Endothelial cell of umbilical vein (primary cell): ENCODE measurements around the gene FRRS1L. TPM values are rescaled to one million over a fixed set of nuclear protein-coding genes. Genes with fewer than 3 reads are reported as not detected.

Experiments
- BruUV-seq: library from RNA; stranded (reverse); fragments of 400-500 nt; replicated peaks from 2 replicates; lab custom pipeline; 2021; lab: Mats Ljungman, UMichigan
- CTCF ChIA-PET: fragments of 300-600, 350-600 bp; sonication (Branson Sonifier 250); formaldehyde crosslinking; loops from one replicate; lab custom pipeline; 2021; ENCODE audit warnings: antibody characterized with exemption, inconsistent platforms; lab: Charles Lee
- POLR2A ChIA-PET: fragments of 300-600, 350-600 bp; sonication (Branson Sonifier 250); formaldehyde crosslinking; loops from one replicate; lab custom pipeline; 2021; ENCODE audit warnings: antibody characterized with exemption, inconsistent platforms; lab: Charles Lee
- DNase-seq: peaks from one replicate; pipeline ENCODE4 v3.0.0-alpha.2; 2011; ENCODE audit warnings: low read depth, low spot score
- FAIRE-seq: peaks from 2 replicates; lab custom pipeline; 2011; peaks lifted over from hg19 to GRCh38; lab: Jason Lieb, UNC
- H2AFZ ChIP-seq: 2 replicates; pipeline ENCODE4 v1.6.0; 2012; ENCODE audit warnings: low read depth, low read length, control low read depth, inconsistent platforms
- H3K27ac ChIP-seq: 2 replicates; pipeline ENCODE4 v1.5.1; 2011; ENCODE audit warnings: low read depth, mild to moderate bottlenecking, control low read depth, low read length, moderate library complexity; ENCODE audit not compliant: insufficient read depth
- H3K27me3 ChIP-seq, 2 experiments: 2 replicates each; pipeline versions ENCODE4 v1.6.0 to v1.6.1; 2011; ENCODE audit warnings: low read length in 2 of 2, mixed read lengths in 1 of 2; ENCODE audit not compliant: control insufficient read depth in 2 of 2, insufficient read depth in 2 of 2
- H3K36me3 ChIP-seq, 2 experiments: 2 replicates in 1 of 2; 3 replicates in 1 of 2; pipeline ENCODE4 v1.5.1; 2011; ENCODE audit warnings: low read length in 2 of 2, mild to moderate bottlenecking in 1 of 2, moderate library complexity in 1 of 2; ENCODE audit not compliant: control insufficient read depth in 2 of 2, insufficient read depth in 2 of 2; ENCODE audit errors: extremely low read depth in 1 of 2
- H3K4me1 ChIP-seq: 3 replicates; pipeline ENCODE4 v1.5.1; 2011; ENCODE audit warnings: mild to moderate bottlenecking, low read length; ENCODE audit not compliant: control insufficient read depth, insufficient read depth; ENCODE audit errors: extremely low read depth
- H3K4me2 ChIP-seq: 2 replicates; pipeline ENCODE4 v1.6.1; 2011; ENCODE audit warnings: low read length, control low read depth, mixed read lengths; ENCODE audit not compliant: insufficient read depth
- H3K4me3 ChIP-seq, 3 experiments: fragments of 200-600 bp in 1 of 3; sonication (generic), shearing (Covaris generic) in 1 of 3; replicated peaks in 1 of 3; 2 replicates each; pipeline ENCODE4 v1.5.1; 2011 to 2016; ENCODE audit warnings: control low read depth in 3 of 3, low read length in 3 of 3, mild to moderate bottlenecking in 2 of 3, inconsistent platforms in 1 of 3, low read depth in 1 of 3, moderate library complexity in 1 of 3; ENCODE audit not compliant: insufficient read depth in 1 of 3
- H3K79me2 ChIP-seq: 2 replicates; pipeline ENCODE4 v1.6.0; 2012; ENCODE audit warnings: low read length, inconsistent platforms; ENCODE audit not compliant: control insufficient read depth, insufficient read depth
- H3K9ac ChIP-seq: replicated peaks from 2 replicates; pipeline ENCODE3; 2011; ENCODE audit warnings: low read length, control low read depth; ENCODE audit not compliant: insufficient read depth; ENCODE audit errors: extremely low read depth
- H3K9me1 ChIP-seq: replicated peaks from 3 replicates; pipeline ENCODE4 v1.6.0; 2011; ENCODE audit warnings: mild to moderate bottlenecking, low read length; ENCODE audit not compliant: control insufficient read depth, insufficient read depth; ENCODE audit errors: extremely low read depth
- H3K9me3 ChIP-seq: replicated peaks from 2 replicates; pipeline ENCODE4 v1.5.1; 2012; ENCODE audit warnings: low read length, inconsistent platforms; ENCODE audit not compliant: control insufficient read depth, insufficient read depth
- H4K20me1 ChIP-seq: replicated peaks from 2 replicates; pipeline ENCODE3; 2011; ENCODE audit warnings: mild to moderate bottlenecking, low read length; ENCODE audit not compliant: control insufficient read depth, insufficient read depth; ENCODE audit errors: extremely low read depth
- FOS ChIP-seq: IDR thresholded peaks from 2 replicates; pipeline ENCODE4 v1.6.1; 2011; ENCODE audit warnings: mild to moderate bottlenecking, low read length, moderate library complexity, borderline replicate concordance; ENCODE audit not compliant: insufficient read depth
- GATA2 ChIP-seq: IDR thresholded peaks from 2 replicates; pipeline ENCODE4 v1.7.0; 2011; ENCODE audit warnings: low read depth, mild to moderate bottlenecking, moderate library complexity, mixed read lengths, low read length; ENCODE audit not compliant: insufficient read length, insufficient read depth
- JUN ChIP-seq: IDR thresholded peaks from 2 replicates; pipeline ENCODE4 v1.6.1; 2011; ENCODE audit warnings: borderline replicate concordance, low read depth; ENCODE audit not compliant: insufficient read length, insufficient read depth
- MYC ChIP-seq: IDR thresholded peaks from one replicate; pipeline ENCODE4 v1.6.1; 2011; ENCODE audit warnings: mild to moderate bottlenecking, low read depth, low read length
- dilution Hi-C: fragments of 300-500 bp; cut with MboI; formaldehyde crosslinking; loops from one replicate; pipeline ENCODE4 v1.15.0; 2019; ENCODE audit warnings: low sequenced_read_pairs; ENCODE audit not compliant: extremely low pct_ligation_motif_present
- intact Hi-C: fragments of 100-400 bp; cut with micrococcal nuclease; formaldehyde crosslinking; loops from one replicate; pipeline ENCODE4 v1.10.0; 2022
- polyA plus RNA-seq, 4 experiments: library from polyadenylated mRNA; depleted of rRNA in 3 of 4; stranded (reverse) in 3 of 4; unstranded in 1 of 4; fragments of >200 nt; gene quantifications; 2 replicates each; pipeline versions ENCODE4 v1.2.1 to v1.2.3, GENCODE V29; 2011 to 2012; ENCODE audit warnings: missing spikeins in 1 of 4
- total RNA-seq: library from RNA; stranded (reverse); gene quantifications from 2 replicates; pipeline ENCODE4 v1.2.3, GENCODE V29; 2021
- TF ChIP-seq, protein P1 (sequence below): IDR thresholded peaks from 2 replicates; pipeline ENCODE4 v1.6.1; 2011; ENCODE audit not compliant: insufficient read depth, insufficient read length

The FRRS1L gene
- total and polyA plus RNA-seq, 2 donors (not counting 3 experiments of a cell fraction or from before 2014, with no cell fraction given), result not detected

- H3K27ac ChIP-seq, result no peak overlapping the region
- H3K4me3 ChIP-seq, result peak overlapping the region; percentile 61 to 75 (median 74)
- H3K4me2 ChIP-seq, result peak overlapping the region; percentile 72
- H3K9me1 ChIP-seq, result no peaks in the 10 kb centered on the region
- CTCF ChIA-PET, result interaction anchor here (1.1 to 2.9 kb wide), 6 partner anchors 8 to 164 kb away, joined by 3 to 16 read pairs (median 10); partner anchors contain the start of gene CTNNAL1
- intact Hi-C loops, result loop anchor here (2.0 to 10.0 kb wide), 2 partner anchors 105 to 1633 kb away; partner anchors contain the start of genes CTNNAL1 and KLF4
- peaks cover 63% of the 10 kb centered on the region for H3K79me2 ChIP-seq
- DNase-seq (peak; percentile 65), FAIRE-seq (peak; percentile 58)
- H3K36me3 ChIP-seq, result no peaks in the 10 kb centered on the region
- peak overlapping the region; percentile 83 for H3K9ac ChIP-seq
- no peaks in the 10 kb centered on the region for H3K27me3 ChIP-seq
- H3K4me1 ChIP-seq, result peaks cover 17% of the 10 kb centered on the region
- H3K9me3 ChIP-seq, result no peaks in the 10 kb centered on the region
- no peak overlapping the region for H2AFZ ChIP-seq
- POLR2A ChIA-PET, result interaction anchor here (2.4 kb wide), 1 partner anchor 9 kb away, joined by 8 read pairs; no protein-coding TSS in a partner anchor
- BruUV-seq, result TSS peak; percentile 34
- no peaks in the 10 kb centered on the region for H4K20me1 ChIP-seq
- TF ChIP-seq FOS, result peak; percentile 28
- TF ChIP-seq MYC, result no peak
- TF ChIP-seq GATA2, result no peak
- peak; percentile 40 for TF ChIP-seq JUN
- TF ChIP-seq, protein P1, sequence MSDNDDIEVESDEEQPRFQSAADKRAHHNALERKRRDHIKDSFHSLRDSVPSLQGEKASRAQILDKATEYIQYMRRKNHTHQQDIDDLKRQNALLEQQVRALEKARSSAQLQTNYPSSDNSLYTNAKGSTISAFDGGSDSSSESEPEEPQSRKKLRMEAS, result no peak
- dilution Hi-C loops, result no loop called here
Measured at GRCh38 chr9:109117856-109118807, 48.9 kb downstream of the FRRS1L start.
